Astrocyte (in vitro differentiated cells and primary cell): ENCODE results near the gene CACNA1D.

Experiments used
- CTCF ChIP-seq: IDR thresholded peaks from 2 replicates; pipeline ENCODE4 v1.5.1; 2011; ENCODE audit warnings: low read depth, mild to moderate bottlenecking, inconsistent platforms, low read length, moderate library complexity; ENCODE audit not compliant: insufficient read depth
- EZH2 ChIP-seq: IDR thresholded peaks from 2 replicates; pipeline ENCODE4 v1.6.1; 2012; ENCODE audit warnings: mild to moderate bottlenecking, low read length, inconsistent platforms; ENCODE audit not compliant: insufficient read depth

DNA sequence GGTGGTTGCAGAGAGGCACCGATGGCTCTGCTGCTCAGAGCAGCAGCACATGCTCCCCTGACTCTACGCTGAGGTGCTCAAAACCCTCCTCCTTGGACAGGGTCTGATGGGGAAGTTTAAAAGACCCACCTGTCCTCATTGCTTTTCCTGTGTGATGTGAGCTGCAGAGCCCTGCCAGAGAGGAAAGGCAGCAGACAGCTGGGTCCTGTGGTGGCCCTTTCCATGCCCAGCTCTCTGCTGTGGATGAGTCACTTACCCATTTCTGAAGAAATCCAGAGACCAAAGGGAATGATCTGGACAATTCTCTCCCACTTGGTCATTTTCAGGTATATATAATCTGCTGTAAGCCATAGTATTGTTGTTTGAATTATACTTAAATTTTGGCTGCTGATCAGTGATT lies 230.2 kb downstream of the CACNA1D start:
- no peak for TF ChIP-seq CTCF
- TF ChIP-seq EZH2 = no peak
